Measurements from ENCODE around the gene ARSI. TPM values are rescaled to one million over a fixed set of nuclear protein-coding genes. Genes with fewer than 3 reads are reported as not detected.

ARSI gene
- total and polyA plus RNA-seq, 2 donors (not counting 3 experiments of a cell fraction or from before 2014, with no cell fraction given), result 0.17 to 0.20 TPM

DNA sequence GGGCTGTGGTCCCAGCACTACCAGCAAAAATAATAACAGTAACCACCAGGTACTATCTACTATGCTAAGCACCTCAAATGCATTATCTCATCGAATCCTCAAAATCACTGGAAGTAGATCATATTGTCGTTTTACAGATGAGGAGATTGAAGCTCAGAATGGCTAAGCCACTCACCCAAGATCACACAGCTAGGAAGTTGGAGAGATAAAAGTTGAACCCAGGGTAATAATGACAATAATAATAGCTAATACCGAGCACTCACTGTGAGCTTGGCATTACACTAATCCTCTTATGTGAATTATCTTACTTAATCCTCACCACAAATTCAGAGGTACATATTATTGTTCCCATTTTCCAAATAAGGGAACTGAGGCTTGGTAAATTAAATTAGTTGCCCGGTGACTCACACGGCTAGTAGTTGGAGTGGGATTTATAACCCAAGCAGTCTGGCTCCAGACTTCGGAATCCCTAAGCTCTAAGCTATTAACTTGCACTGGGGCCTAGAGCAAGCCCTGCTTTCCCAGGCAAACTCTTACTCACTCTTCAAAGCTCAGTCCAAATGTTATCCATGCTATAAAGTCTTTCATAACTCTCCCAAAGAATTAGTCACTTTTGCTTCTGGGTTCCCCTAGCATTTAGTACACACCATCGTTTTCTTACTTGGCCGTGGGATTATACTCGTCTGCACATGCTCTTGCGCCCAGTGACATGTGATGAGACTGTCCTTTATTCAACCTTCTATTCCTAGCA, 3.8 kb downstream of the ARSI start:
- Histone ChIP-seq H3K36me3 (ENCODE audit: control insufficient read depth in 2 of 2, extremely low read depth in 1 of 2, insufficient read depth in 2 of 2, low read length in 2 of 2) (no peaks in the 10 kb centered on the region), H3K9me3 (replicated peaks; ENCODE audit: control insufficient read depth, insufficient read depth, low read length) (no peaks in the 10 kb centered on the region), H3K4me3 (replicated peaks in 1 of 3; ENCODE audit: insufficient read depth in 1 of 3, low read depth in 1 of 3, low read length in 3 of 3) (no peak overlapping the region), H2AFZ (ENCODE audit: low read depth, low read length) (no peak overlapping the region), H4K20me1 (replicated peaks; ENCODE audit: control insufficient read depth, extremely low read depth, insufficient read depth, low read length) (no peaks in the 10 kb centered on the region), H3K79me2 (ENCODE audit: control insufficient read depth, insufficient read depth, low read length) (no peaks in the 10 kb centered on the region), H3K27me3 (ENCODE audit: control insufficient read depth in 2 of 2, insufficient read depth in 2 of 2, low read length in 2 of 2) (peaks cover 29 to 32% of the 10 kb centered on the region in 2 experiments), H3K9me1 (replicated peaks; ENCODE audit: control insufficient read depth, extremely low read depth, insufficient read depth, low read length) (no peaks in the 10 kb centered on the region), H3K4me1 (ENCODE audit: control insufficient read depth, extremely low read depth, insufficient read depth, low read length) (no peaks in the 10 kb centered on the region), H3K27ac (ENCODE audit: insufficient read depth, low read depth, low read length) (no peak overlapping the region), H3K9ac (replicated peaks; ENCODE audit: extremely low read depth, insufficient read depth, low read length) (no peak overlapping the region), H3K4me2 (ENCODE audit: insufficient read depth, low read length) (no peak overlapping the region)
- DNase-seq (ENCODE audit: low read depth, low spot score), result no peak
- intact Hi-C loops (cut with micrococcal nuclease) (no loop called here), dilution Hi-C loops (cut with MboI; ENCODE audit: extremely low pct_ligation_motif_present, low sequenced_read_pairs) (no loop called here)
- ChIA-PET CTCF (interaction anchor here (1.5 kb wide), 1 partner anchor 26 kb away, joined by 4 read pairs; no protein-coding TSS in a partner anchor), POLR2A (no interaction called here)
- TF ChIP-seq MYC (IDR thresholded peaks at IDR 0.05; ENCODE audit: low read depth, low read length) (no peak), MAX (IDR thresholded peaks at IDR 0.05; ENCODE audit: insufficient read depth, insufficient read length) (no peak), EZH2 (IDR thresholded peaks at IDR 0.05; ENCODE audit: borderline replicate concordance, low read depth, low read length, severe bottlenecking) (no peak), POLR2A (IDR thresholded peaks at IDR 0.05; ENCODE audit: low read depth, low read length) (no peak), POLR2AphosphoS5 (IDR thresholded peaks at IDR 0.05; ENCODE audit: insufficient read depth, low read depth, low read length) (no peak), FOS (IDR thresholded peaks at IDR 0.05; ENCODE audit: borderline replicate concordance, insufficient read depth, low read length) (no peak), JUN (IDR thresholded peaks at IDR 0.05; ENCODE audit: borderline replicate concordance, insufficient read depth, insufficient read length, low read depth) (no peak), GATA2 (IDR thresholded peaks at IDR 0.05; ENCODE audit: insufficient read depth, insufficient read length, low read depth, low read length) (no peak)
- TF ChIP-seq, protein P1, sequence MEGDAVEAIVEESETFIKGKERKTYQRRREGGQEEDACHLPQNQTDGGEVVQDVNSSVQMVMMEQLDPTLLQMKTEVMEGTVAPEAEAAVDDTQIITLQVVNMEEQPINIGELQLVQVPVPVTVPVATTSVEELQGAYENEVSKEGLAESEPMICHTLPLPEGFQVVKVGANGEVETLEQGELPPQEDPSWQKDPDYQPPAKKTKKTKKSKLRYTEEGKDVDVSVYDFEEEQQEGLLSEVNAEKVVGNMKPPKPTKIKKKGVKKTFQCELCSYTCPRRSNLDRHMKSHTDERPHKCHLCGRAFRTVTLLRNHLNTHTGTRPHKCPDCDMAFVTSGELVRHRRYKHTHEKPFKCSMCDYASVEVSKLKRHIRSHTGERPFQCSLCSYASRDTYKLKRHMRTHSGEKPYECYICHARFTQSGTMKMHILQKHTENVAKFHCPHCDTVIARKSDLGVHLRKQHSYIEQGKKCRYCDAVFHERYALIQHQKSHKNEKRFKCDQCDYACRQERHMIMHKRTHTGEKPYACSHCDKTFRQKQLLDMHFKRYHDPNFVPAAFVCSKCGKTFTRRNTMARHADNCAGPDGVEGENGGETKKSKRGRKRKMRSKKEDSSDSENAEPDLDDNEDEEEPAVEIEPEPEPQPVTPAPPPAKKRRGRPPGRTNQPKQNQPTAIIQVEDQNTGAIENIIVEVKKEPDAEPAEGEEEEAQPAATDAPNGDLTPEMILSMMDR (IDR thresholded peaks at IDR 0.05; ENCODE audit: extremely low read depth in 1 of 2, insufficient read depth in 1 of 2, low read depth in 1 of 2, low read length in 2 of 2), result no peak
- BruUV-seq (replicated peaks), result no TSS peak
- FAIRE-seq, result no peak

Measured in endothelial cell of umbilical vein (primary cell).